GM18526 (cell line): ENCODE results near the gene PNP.

Experiments used
- POLR2A ChIP-seq: IDR thresholded peaks from 3 replicates; pipeline ENCODE4 v1.6.1; 2011; ENCODE audit not compliant: insufficient read length; ENCODE audit errors: extremely low read depth

Gene PNP

GRCh38 chr14:20499881-20500280 lies 30.7 kb downstream of the PNP start:
- TF ChIP-seq POLR2A, result no peak

GRCh38 chr14:20501346-20501745 lies 32.1 kb downstream of the PNP start:
- TF ChIP-seq POLR2A, result no peak

- TF ChIP-seq POLR2A, result no peak
Measured at GRCh38 chr14:20503898-20504297, 34.7 kb downstream of the PNP start.

- TF ChIP-seq POLR2A, result no peak
Measured at GRCh38 chr14:20508367-20508766, 39.2 kb downstream of the PNP start.

GRCh38 chr14:20512177-20512905 lies 43.1 kb downstream of the PNP start:
- TF ChIP-seq POLR2A, result no peak

GRCh38 chr14:20515846-20516245 lies 46.6 kb downstream of the PNP start:
- TF ChIP-seq POLR2A, result no peak

GRCh38 chr14:20516921-20517320 lies 47.7 kb downstream of the PNP start:
- TF ChIP-seq POLR2A, result no peak

GRCh38 chr14:20522332-20522731 lies 53.1 kb downstream of the PNP start:
- no peak for TF ChIP-seq POLR2A

GRCh38 chr14:20524027-20524426 lies 54.8 kb downstream of the PNP start:
- TF ChIP-seq POLR2A, result no peak
